HG03025 (cell line): Measurements from ENCODE around the gene MYO16.

Experiments used
- ATAC-seq: cut with Tn5 transposase; IDR thresholded peaks from one replicate; pipeline ENCODE4 v1.9.1; 2021; ENCODE audit warnings: mild to moderate bottlenecking, moderate library complexity; ENCODE audit not compliant: unreplicated experiment, low FRiP score

MYO16 gene

GRCh38 chr13:109140479-109141349 is 511.3 kb downstream of the MYO16 start:
- ATAC-seq, result no peak

- no peak for ATAC-seq
These were observed 512.3 kb downstream of the MYO16 start for GRCh38 chr13:109141706-109142105.

- no peak for ATAC-seq
These were observed 515.5 kb downstream of the MYO16 start for GRCh38 chr13:109144693-109145437.

- no peak for ATAC-seq
These were observed 516.2 kb downstream of the MYO16 start for GRCh38 chr13:109145631-109146030.

GRCh38 chr13:109146393-109146792 is 517.0 kb downstream of the MYO16 start:
- ATAC-seq, result no peak

- ATAC-seq, result no peak
These were observed 517.7 kb downstream of the MYO16 start for GRCh38 chr13:109146912-109147647.

- no peak for ATAC-seq
These were observed 518.8 kb downstream of the MYO16 start for GRCh38 chr13:109148243-109148642.

- ATAC-seq, result no peak
These were observed 521.3 kb downstream of the MYO16 start for GRCh38 chr13:109150696-109151095.

GRCh38 chr13:109151255-109151654 is 521.8 kb downstream of the MYO16 start:
- ATAC-seq, result no peak

GRCh38 chr13:109151696-109152095 is 522.3 kb downstream of the MYO16 start:
- no peak for ATAC-seq

- no peak for ATAC-seq
These were observed 523.0 kb downstream of the MYO16 start for GRCh38 chr13:109152311-109152820.

- no peak for ATAC-seq
These were observed 523.5 kb downstream of the MYO16 start for GRCh38 chr13:109152941-109153340.

- ATAC-seq, result no peak
These were observed 524.7 kb downstream of the MYO16 start for GRCh38 chr13:109154146-109154545.

GRCh38 chr13:109154546-109154945 is 525.1 kb downstream of the MYO16 start:
- no peak for ATAC-seq

- no peak for ATAC-seq
These were observed 525.8 kb downstream of the MYO16 start for GRCh38 chr13:109154966-109155761.

GRCh38 chr13:109156181-109156935 is 526.9 kb downstream of the MYO16 start:
- no peak for ATAC-seq

- ATAC-seq, result no peak
These were observed 527.9 kb downstream of the MYO16 start for GRCh38 chr13:109157275-109157674.

- ATAC-seq, result no peak
These were observed 529.0 kb downstream of the MYO16 start for GRCh38 chr13:109158383-109158782.

GRCh38 chr13:109159650-109160309 is 530.4 kb downstream of the MYO16 start:
- ATAC-seq, result no peak
